Activated CD8-positive, alpha-beta memory T cell treated with anti-CD3 and anti-CD28 coated beads, Interleukin-2, amount 50 U/mL, for 48 hours (primary cell): ENCODE measurements around the gene FERMT1.
"Not testable (repeated sequence)": the region's sequence is repeated elsewhere in the genome, so short reads cannot be mapped to it uniquely, and the experiment has no call there.

Experiments used
- DNase-seq: peaks from one replicate; pipeline ENCODE4 v3.0.0-alpha.2; 2020

The FERMT1 gene

DNA sequence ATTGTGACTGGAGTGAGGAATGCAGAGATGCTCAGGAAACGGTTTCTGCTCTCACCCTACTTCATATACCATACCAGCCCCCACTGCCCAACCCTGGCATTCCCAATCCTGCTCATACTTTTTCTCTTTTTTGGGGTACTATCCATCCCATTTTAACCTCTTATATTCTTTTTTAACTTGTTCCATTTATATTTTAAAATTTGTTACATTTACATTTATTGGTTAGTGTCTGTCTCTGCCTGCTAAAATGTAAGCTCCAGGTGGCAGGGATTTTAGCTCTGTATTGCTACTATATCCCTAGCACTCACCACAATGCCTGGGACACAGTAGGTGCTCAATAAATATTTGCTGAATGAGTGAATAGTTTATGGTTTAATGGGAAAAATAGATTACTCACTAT lies 8.1 kb downstream of the FERMT1 start:
- no peak for DNase-seq

DNA sequence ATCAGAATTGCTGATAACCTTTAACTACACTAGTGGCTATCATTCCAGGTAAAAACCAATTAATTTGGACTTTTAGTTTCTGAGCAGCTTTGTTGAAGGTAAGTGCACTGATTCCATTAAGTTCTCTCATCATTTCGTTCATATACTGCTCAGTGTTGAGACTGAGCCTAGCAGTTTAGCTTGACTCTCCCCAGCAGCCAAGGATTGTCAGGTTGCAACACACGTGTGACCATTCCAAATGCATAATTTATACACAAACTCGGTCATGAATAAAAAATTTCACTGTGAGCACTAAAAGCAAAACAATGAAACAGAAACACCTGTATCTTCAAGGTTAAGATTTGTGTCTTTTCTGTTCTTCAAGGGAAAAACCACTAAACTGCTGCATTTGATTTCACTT lies 8.9 kb downstream of the FERMT1 start:
- DNase-seq: no peak

DNA sequence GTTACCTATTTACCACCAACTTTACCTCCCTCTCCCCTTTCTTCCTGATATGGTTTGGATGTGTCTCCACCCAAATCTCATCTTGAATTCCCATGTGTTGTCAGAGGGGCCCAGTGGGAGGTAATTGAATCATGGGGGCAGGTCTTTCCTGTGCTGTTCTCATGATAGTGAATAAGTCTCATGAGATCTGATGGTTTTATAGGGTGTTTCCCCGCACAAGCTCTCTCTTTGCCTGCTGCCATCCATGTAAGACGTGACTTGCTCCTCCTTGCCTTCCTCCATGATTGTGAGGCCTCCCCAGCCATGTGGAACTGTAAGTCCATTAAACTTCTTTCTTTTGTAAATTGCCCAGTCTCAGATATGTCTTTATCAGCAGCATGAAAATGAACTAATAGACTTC lies 9.9 kb downstream of the FERMT1 start:
- DNase-seq: not testable (repeated sequence)

DNA sequence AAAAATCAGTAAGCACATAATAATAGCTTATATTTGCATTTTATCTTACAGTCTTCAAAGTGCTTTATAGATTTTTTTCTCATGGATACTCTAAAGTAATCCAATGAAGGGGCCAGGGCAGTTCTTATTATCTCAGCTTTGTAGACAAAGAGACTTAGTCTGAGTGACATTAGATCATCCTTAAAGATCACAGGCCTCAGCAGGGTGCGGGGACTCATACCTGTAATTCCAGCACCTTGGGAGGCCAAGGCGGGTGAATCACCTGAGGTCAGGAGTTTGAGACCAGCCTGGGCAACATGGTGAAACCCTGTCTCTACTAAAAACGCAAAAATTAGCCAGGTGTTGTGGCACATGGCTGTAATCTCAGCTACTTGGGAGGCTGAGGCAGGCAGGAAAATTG lies 14.5 kb downstream of the FERMT1 start:
- DNase-seq: no peak

DNA sequence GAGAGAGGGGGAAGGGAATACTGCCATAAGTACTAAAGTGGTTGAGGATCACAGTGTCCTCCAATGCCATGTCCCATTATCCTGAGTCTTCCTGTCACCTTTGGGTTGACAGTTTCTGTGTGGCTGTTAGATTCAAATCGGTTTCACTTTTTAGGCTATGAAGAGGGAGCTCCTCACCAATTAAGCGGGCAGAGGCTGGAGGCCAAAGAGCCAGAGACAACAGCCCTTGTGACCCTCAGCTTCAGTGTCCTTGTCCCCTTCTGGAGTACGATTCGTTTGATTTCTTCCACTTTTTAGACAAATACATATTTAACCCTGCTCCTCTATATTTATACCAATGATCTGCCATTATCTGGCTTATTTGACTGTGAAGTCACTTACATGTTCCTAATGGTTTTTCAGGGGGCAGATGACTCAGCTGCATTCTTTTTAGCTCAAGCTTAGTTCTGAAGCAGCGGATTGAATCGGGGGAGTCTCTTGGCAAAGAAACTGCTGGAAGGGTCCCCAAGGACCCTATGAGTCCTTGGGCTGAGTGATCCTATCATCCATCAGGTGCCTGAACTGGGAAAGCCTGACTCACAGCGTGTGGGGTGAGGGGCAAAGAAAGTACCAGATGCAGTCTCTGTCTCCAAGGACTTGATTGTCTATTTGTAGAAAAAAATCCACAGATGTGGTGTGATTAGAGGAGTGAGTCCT lies 18.2 kb downstream of the FERMT1 start:
- no peak for DNase-seq

DNA sequence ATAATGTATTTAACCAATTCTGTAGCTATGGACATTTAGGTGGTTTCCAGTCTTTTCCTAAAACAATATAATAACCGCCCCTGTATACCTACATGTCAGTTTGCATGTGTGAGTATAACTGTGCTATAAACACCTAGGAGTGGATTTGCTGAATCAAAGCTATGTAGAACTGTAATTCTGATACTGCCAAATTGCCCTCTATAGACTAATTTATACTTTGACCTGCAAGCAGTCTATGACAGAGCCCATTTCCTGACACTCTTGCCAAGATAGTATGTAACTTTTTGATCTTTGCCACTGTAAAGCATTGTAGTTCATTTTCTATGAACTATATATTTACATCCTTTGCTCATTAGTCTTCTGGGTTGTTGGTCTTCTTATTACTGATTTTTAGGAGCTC lies 19.5 kb downstream of the FERMT1 start:
- no peak for DNase-seq

DNA sequence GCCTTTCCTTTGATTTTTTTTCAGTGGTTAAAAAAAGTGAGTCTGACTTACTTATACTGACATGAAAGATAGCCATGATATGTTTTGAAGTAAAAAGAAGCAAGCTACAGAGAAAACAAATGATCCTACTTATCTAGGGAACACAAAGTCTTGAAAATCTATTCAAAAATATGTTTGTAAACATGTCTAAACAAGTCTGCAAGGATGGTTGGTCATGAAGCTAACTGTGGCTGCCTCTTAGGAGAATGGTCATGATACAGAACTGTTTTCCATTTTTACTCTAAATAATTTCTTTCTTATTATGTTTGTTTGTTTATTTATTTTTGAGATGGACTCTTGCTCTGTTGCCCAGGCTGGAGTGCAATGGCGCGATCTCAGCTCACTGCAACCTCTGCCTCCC lies 21.5 kb downstream of the FERMT1 start:
- DNase-seq: no peak

DNA sequence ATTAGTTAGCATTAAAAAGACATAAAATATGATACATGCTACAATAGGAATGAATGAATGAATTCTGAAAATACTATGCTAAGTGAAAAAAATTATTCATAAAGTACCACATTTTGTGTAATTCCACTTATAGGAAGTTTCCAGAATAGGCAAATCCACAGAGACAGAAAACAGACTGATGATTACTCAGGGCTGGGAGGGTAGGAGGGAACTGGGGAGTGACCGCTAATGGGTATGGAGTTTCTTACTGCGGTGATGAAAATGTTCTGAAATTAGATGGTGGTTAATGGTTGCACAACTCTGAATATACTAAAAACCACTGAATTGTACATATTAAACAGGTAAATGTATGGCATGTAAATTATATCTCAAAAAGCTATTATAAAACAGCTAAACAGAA lies 22.6 kb downstream of the FERMT1 start:
- no peak for DNase-seq

DNA sequence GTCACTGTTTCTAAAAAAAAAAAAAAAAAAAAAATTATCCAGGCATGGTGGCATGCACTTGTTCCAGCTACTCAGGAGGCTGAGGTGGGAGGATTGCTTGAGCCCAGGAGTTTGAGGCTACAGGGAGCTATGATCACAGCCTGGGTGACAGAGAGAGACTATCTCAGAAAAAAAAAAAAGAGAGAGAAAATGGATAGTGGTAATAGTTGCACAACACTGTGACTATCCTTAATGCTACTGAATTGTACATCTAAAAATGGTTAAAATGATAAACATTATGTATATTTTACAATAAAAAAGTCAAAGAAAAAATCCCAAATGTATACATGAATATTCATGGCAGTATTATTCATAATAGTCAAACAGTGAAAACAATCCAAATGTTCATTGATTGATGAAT lies 23.0 kb downstream of the FERMT1 start:
- no peak for DNase-seq

DNA sequence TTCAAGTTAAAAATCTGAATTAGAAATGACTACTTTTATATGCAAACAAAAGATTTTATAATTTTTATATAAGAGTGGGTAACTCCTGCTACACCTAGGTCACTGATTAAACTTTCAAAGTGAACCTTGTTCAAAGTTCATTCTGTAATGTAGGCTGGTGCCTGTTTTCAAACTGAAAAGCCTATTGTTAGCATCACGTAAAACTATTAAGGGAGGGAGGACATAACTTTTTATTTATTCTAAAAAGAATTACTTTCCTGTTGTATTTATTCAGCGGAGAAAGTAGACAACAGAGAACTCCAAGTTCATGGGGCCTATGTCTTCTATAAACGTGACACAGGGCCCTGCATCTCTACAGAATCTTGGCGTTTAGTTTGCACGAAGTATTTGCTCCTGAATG lies 27.4 kb downstream of the FERMT1 start:
- no peak for DNase-seq

DNA sequence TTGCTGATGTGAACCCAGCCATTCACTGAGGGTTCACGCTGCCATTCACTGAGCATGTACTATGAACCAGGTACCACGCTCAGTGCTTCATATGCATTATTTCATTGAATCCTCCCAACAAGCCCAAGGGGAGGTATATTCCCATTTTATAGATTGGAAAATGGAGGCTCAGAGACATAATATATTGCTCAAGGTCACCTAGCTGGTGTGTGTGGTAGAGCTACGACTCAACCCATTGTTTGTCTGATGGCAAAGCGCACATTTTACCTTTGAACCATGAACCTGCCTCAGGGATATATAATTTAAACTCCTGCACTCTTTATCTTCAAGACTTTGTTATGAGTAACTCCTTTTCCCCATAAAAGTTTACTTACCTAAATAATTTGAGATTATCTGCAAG lies 28.3 kb downstream of the FERMT1 start:
- DNase-seq: no peak

DNA sequence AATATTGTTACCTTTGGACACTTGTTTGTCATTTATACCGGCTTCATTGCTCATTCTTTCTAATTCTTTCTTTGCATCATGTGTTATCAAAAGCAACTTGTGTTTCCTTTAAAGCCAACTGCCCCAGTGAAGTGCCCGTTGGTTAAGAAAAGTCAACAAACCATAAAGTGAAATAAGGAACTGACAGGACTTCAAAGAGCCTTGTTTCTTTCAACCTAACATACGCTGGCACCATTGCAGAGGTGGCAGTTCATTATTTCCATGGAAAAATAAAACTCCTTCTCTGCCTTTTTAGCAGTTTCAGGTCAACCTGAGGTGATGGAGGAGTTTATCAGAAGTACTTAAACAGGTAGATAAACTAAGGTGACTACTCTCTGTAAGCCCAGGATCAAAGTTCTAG lies 28.8 kb downstream of the FERMT1 start:
- DNase-seq: no peak

DNA sequence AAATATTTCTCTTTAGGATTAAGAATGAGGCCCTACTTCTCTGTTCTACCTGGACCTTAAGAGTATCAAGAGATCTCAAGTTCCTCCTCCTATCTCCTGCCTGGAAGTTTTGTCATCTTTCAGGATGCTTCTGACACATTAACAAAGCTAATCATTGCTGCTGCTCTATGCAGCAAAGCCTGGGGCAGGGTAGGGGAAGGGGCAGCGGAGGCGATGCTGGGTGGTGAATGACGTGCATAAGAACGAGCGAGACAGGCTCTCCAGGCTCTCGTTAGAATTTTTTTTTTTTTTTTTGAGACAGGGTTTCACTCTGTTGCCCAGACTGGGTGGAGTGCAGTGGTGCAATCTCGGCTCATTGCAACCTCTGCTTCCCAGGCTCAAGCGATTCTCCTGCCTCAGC lies 31.2 kb downstream of the FERMT1 start:
- no peak for DNase-seq

DNA sequence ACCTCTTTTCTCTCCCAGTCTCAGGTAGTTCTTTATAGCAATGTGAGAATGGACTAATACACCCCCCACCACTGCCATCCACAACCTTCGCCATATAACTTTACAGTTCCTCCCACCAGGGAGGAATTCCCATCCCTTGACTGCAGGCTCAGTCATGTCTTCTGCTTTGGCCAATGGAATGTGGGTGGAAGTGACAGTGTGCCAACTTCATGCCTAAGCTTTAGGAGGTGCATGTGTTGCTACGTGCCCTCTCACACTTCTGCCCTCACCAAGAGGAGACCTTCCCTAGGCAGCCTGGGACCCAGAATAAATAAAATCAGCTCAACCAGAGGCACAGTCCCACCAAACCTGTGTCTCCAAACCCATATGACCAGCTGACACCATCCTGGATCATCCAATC lies 36.0 kb downstream of the FERMT1 start:
- no peak for DNase-seq

DNA sequence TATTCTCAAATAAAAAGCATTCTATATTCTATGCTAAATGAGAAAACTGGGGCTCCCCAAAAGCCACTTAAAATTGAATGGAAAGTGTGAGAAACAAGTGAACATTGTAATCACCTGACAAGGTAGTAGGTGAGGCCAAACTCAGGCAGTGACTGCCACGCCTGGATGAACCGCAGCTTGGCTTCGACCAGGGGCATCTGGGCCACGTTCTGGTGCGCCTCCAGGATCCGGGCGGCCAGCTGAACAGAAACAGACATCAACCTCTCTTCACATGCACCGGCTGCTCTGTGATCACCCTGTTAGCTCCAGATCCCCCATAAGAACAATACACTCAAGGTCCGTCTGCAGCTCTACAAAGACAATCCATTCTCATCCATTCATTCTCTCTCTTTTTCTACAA lies 38.9 kb downstream of the FERMT1 start:
- DNase-seq: no peak

DNA sequence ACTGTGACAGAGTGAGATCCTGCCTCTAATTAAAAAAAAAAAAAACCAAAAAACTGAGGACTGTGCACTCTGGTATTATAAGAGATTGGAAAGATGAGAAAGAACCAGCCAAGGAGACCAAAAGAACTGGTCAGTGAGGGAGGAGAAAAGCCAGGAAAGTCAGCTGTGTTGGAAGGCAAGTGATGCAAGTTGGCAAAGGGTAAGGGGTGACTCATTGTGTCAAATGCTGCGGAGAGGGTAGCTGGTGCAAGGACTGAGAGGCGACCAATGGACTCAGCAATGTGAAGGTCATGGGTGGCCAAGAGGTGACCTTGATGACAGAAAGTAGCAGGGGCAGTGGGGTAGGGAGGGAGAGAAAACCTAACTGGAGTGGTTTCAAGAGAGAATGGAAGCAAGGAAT lies 41.6 kb downstream of the FERMT1 start:
- no peak for DNase-seq

DNA sequence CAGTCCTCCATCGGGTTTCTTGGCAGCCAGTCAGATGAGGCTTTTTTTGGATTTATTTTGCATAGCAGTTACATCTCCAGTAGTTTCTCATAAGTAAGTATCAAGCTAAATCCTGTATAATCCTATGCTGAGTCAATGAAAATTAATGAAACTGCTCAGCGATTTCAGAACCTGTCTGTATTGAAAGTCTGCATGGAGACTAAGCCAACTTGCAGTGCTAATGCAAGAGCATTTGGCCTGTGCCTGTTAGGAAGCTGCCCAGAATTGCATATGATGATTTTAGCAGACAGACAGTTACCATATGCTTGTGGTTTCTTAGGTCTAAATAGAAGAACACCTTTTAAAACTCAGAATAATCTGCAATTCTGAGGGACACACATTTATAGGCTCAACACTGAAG lies 43.8 kb downstream of the FERMT1 start:
- DNase-seq: no peak

DNA sequence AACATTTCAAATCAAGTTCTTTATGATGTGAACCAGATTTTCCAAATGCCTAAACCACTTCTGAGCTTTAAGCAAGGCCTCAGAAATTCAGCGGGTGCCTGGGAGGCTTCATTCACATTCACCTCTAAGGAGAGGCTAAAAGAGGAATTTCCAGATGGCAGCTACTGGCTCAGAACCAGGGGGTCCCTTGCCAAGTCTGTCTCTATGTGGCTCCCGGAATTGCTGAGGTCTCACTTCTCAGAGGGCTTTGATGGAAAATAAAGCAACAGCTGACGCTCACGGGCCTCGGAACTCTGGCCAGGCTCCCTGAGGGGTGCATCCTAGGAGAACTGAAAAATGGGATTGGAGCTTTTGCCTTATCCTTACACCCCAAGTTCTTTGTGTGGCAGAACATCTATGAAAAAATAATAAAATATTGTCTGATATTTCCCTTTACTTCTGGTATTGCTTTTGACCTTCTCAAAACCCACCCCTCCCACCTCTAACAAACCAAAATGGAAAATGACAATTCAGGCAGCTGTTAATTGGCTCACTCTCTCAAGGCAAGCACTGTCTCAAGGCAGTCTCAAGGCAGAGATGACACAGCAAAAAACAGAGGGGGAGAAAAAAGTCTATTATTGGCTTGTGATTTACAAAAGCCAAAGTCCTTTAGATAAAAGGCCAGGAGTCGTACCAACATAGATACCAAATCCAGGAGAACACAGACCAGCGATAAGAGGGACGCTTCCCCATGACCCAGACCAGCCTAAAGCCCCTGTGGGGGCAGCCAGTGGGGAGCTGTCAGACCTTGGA lies 47.2 kb downstream of the FERMT1 start:
- DNase-seq: no peak

DNA sequence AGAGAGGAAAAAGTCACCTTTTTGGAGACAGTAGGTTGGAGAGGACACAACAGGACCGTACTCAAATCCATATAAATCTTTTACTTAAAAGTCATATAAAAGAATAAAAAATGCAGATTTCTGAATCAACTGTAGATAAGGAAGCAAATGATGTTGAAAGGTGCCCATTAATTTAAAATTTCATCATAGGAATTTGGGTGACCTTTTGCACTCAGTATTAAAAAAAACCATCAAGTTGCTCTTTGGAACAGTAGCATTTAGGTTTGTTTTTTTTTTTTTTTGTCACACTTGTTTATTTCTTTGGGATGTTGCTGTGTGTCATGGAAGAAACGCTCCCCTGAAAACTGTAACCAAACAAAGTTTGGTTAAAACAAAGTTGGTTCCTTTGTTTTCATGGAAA lies 48.0 kb downstream of the FERMT1 start:
- no peak for DNase-seq

DNA sequence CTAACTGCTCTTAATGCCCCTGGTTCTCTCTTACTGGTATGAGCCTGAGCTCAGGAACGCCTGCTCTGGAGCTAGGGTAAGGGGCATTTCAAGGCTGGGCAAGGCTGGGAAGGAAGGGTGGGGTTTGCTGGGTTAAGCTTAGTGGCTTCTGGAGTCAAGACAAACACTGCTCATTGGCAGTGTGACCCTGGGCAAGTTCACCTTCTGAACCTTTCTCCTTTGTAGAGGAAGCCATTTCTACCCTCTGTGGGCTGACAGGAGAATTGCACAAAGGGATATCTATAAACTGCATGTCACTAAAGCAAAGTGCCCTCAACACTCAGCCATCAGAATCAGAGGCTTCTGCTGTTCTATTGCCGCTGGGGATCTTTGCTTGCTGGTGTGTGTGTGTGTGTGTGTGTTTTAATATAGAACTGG lies 48.7 kb downstream of the FERMT1 start:
- no peak for DNase-seq

DNA sequence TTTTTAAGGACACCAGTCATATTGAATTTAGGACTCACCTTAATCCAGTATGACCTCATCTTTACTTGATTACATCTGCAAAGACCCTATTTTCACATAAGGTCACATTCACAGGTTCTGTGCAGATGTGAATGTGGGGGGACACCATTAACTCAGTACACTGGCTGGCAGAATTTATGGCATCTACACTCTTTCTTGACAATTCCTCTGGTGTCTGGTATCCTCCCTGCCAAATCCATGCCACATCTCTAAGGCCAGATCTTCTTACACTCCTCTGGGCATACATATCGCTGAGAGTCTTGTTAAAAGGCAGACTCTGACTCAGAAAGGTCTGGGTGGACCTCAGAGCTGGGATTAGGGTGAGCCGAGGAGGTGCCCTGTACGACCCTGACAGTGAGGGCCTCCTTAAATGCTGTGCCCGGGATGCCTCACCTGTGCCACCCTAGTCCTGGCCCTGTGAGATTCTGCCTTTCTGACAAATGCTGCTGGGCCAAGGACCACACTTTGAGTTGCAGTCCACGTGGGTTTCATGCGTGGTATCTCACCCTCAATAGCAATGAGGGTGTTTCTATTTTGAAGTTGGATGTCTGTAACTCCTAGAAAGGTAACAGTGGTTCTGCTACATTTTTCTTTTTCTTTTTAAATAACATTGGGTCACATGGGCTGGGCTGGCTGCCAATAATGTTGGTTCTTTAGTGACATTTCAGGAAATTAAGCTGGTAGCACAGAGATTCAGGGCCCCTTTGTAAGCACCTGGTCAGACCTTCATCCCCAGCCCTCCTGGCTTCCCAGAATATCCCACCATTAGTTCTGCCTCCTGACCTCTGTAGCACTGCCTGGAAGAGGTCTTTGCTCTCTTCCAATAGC lies 51.8 kb downstream of the FERMT1 start:
- no peak for DNase-seq

DNA sequence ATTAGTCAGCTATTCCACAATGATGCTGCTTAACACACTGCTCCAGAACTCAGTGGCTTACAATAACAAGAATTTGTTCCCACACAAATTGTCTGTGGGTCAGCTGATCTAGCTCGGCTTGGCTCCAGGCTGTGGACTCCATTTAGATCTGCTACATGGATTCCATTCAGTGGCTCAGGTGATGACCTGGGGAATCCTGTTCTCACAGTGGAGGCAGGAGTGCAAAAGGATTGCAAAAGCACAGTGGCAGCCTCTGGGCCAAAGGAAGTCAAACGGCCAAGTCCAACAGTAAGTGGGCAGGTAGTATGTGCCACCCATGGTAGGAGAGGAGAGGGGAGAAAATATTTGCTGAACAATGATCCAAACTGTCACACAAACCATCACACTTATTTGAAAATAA lies 53.2 kb downstream of the FERMT1 start:
- DNase-seq: no peak

DNA sequence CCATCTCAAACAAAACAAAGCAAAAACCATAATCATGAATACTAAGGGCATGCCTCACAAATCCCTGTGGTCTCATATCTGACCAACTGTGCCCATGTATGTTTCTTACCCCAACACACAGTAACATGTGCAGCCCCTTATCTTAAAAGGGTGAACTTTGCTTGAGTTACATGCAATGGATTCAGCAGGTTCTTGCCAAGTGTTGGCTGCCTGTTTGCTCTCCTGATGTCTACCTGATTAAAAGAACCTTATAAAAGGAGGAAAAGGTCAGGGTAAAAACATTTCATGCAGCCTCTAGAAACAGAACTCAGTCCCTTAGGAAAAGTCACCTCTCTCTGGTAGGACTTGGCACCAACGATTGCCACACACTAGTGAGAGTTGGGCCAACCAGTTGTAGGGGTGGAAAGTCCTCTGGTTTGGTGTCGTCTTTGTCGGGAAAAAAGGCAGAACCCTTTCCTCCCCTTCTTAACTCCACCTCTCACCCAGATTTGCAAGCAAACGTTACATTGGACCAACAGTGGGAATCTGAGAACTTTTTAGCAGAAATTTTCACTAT lies 55.0 kb downstream of the FERMT1 start:
- DNase-seq: no peak

DNA sequence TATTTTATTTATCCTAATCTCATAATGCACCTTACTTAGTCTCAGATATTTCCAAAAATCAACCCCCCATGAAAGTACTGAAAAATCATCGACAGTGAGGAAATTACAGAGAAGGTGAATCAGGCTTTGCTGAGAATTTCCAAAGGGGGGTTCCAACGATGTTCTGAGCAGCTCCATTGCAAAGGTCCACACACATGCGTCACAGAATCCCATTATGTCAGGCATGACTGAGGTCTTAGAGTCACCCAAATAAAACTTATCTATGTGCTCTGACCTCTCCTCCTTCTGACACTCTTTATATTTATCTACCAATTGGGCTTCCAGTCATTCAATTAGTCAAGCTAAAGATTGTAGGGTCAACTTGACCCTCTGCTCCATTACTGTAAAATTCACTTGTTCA lies 56.2 kb downstream of the FERMT1 start:
- no peak for DNase-seq
